ENCODE measurements around the gene SGO2.

- no peak for TF ChIP-seq CTCF (IDR thresholded peaks at IDR 0.05; ENCODE audit: insufficient read depth, low read depth, low read length)
- no peak for TF ChIP-seq EZH2 (IDR thresholded peaks at IDR 0.05; ENCODE audit: insufficient read depth, low read length)
These were observed 27.4 kb upstream of the SGO2 start for GRCh38 chr2:200498402-200499162.
